TTC549 (cell line): ENCODE results near the gene CIDEA.

Experiments
- FAIRE-seq: peaks from 2 replicates; lab custom pipeline; 2012; peaks lifted over from hg19 to GRCh38; lab: Jason Lieb, UNC

The CIDEA gene

GRCh38 chr18:12274793-12275192, 20.6 kb downstream of the CIDEA start:
- FAIRE-seq, result no peak

- no peak for FAIRE-seq
Measured at GRCh38 chr18:12276736-12277554, 22.8 kb downstream of the CIDEA start.

DNA sequence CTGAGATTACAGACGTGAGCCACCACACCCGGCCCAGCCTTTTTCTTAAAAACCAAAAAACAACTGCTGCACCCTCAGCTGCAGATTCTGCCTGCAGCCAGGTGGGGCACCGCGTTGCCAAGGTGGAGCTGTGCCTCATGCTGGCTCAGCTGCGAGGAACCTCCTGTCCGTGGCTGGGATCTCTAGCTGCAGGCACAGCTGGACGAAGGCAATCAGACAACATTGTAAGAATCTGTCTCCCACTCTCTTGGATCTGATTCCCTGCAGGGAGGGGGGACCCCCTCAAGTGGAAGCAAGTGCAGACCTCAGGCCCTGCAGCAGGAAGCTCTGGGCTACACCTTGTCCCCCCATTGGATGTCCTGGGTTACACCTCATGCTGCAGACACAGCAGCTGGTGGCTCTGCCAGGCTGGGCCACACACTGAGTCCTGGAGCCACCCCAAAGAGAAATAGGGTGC, 24.1 kb downstream of the CIDEA start:
- no peak for FAIRE-seq

GRCh38 chr18:12278741-12279682, 24.9 kb downstream of the CIDEA start:
- no peak for FAIRE-seq

GRCh38 chr18:12279781-12280531, 25.8 kb downstream of the CIDEA start:
- no peak for FAIRE-seq

DNA sequence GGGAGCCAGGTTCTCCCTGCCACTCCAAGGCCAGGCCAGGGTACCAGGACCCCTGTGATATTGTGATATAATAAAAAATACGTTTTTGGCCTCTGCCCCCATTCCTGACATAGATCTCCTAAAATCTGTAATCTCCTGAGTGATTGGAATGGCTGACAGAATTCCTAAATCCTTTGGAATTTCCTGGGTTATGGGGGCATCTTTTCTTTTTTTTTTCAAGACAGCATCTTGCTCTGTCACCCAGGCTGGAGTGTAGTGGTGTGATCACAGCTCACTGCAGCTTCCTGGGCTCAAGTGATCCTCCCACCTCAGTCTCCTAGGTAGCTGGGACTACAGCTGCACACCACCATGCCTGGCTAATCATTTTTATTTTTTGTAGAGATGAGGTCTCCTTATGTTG, 27.7 kb downstream of the CIDEA start:
- no peak for FAIRE-seq

- no peak for FAIRE-seq
Measured at GRCh38 chr18:12282442-12283039, 28.4 kb downstream of the CIDEA start.

DNA sequence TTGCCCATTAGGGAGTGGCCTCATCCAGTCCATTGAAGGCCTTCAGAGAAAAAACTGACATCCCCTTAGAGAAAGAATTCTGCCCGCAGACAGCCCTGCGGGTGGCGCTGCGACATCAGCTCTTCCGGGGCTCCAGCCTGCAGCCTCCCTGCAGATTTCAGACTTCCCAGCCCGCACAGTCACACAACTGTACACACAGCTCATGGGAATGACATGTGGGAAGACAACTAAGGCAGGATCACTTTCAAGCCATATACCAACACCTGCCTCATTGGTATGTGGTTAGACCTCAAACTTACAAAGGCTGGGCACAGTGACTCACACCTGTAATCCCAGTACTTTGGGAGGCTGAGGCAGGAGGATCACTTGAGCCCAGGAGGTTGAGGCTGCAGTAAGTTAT, 29.1 kb downstream of the CIDEA start:
- FAIRE-seq, result no peak

- no peak for FAIRE-seq
Measured at GRCh38 chr18:12283666-12284065, 29.5 kb downstream of the CIDEA start.

DNA sequence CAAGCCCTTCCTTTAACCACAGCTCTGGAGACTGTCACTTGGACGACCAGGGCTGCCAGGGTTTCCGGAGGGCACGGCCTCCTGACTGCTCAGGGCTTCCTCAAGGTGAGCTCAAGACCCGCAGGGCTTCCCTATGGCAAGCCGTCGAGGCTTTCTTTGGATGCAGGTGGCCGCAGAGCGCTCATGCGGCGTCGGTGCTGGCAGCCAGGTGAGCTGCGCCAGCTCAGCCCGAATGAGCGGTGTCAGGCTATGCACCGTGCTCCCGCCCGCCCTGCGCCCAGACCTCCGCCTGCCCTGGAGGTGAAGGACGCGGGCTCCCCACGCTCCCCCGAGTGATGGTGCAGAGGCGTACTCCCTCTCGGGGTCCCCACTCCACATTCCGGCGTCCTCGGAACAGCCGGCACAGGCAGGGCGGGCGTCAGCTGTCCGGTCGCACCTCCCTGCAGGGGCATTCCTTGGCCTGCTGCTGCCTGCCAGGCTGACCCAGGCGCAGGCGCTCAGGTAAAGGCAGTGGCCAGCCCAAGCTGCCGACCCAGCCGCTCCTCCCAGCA, 33.0 kb downstream of the CIDEA start:
- no peak for FAIRE-seq

- FAIRE-seq, result no peak
Measured at GRCh38 chr18:12287684-12288402, 33.7 kb downstream of the CIDEA start.

GRCh38 chr18:12288403-12288755, 34.2 kb downstream of the CIDEA start:
- FAIRE-seq, result no peak

DNA sequence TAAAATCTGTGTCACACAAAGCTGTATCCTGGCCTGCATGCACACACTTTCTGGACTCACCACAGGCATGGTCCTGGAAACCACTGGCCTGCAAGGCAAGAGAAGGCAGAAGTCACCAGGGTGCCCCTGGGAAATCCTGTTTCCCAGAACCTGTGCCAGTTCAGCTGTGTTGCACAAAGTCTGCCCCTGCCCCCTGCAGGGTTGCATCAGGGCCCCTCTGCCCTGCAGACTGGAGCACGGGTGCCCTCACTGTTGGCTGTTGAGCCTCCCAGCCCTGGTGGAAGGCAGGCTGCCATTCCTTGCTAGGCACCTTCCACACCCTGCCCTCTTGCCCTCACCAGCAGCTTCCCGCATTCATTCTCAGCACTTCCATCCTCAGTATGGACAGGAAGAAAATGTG, 35.9 kb downstream of the CIDEA start:
- FAIRE-seq, result no peak

DNA sequence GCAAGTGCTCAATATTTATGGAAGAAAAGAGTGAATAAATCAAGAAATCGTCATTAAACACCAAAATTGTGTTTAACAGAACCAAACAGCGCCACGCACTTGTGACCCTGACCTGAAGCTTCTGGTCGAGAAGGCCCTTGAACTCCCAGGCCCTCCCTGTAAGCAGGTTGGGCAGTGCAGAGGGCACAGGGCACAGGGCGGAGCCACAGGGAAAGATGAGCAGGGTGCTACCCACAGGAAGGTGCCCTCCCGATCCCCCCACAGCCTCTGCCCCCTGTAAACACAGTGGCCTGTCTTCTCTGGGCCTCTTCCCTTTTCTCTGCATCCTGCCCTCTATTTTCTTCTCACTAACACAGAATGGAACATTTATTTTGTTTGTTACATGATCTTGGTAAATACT, 37.0 kb downstream of the CIDEA start:
- FAIRE-seq, result no peak

DNA sequence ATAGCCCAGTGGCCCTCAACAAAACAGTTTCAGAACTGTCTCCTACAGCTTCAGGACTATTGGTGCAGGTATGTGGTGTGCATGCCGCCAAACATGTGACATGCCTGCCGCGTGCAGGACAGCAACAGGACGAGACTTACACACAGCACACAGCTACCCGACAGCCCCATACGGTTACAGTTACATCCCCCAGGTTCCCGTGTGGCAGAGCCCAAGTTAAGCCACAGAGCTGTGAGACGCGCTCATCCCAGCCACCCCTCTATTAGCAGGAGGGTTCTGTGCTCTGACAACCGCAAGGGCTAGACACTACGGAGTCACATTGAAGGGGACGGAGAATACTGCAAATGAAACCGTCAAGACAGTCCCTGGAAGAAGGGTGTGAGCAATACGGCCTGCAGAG, 37.5 kb downstream of the CIDEA start:
- no peak for FAIRE-seq

DNA sequence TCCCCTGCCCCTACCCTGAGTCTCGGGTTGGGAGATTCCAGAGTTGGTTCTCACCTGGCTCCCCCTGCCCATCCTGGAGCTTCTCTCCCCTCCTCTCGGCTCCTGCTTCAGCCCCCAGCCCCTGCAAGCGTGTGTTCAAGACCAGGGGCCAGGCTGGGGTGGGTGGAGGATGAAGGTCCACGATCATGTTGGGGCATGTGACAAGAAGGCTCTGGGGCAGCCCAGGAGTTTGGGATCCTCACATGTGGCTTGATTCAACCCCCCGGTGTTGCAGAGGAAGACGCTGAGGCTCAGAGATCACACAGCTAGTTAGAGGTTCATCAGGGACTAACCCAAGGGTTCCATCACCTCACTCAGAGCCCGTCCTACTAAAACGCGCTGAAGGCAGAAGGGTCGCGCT, 39.7 kb downstream of the CIDEA start:
- FAIRE-seq, result no peak

- no peak for FAIRE-seq
Measured at GRCh38 chr18:12295389-12296086, 41.4 kb downstream of the CIDEA start.

GRCh38 chr18:12296087-12296403, 41.9 kb downstream of the CIDEA start:
- no peak for FAIRE-seq

DNA sequence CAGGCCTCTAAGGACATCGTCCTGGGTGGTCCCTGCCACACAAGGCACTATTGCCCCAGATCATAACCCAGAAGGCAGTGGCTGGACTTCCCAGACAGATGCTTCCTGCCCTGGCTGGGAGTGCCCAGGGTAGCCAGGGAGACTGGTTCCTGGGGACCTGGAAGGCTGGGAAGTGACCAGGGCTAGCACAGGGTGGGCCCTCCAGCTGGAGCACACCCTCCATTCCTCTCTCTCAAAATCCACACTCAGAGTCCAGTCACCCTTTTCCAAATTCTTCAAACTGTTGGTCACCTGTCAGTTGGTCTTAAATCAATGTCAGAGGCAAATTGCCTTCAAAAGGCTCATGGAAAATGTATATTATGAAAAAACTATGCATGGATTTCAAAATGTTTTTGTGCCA, 42.3 kb downstream of the CIDEA start:
- FAIRE-seq, result no peak

- no peak for FAIRE-seq
Measured at GRCh38 chr18:12299862-12300261, 45.7 kb downstream of the CIDEA start.
